Adrenal gland (tissue), 5 donors: Measurements from ENCODE around the gene ZNF664.

Experiments
- CTCF ChIP-seq, 6 experiments: fragments of 450-650 bp in 4 of 6; fragments of 200-600 bp in 2 of 6; sonication (generic) in 1 of 6; IDR thresholded peaks; 1 replicate in 5 of 6; 2 replicates in 1 of 6; pipeline versions ENCODE4 v1.5.1 to v1.8.0; 2016 to 2021; ENCODE audit warnings: antibody characterized with exemption in 6 of 6, mild to moderate bottlenecking in 2 of 6, moderate library complexity in 1 of 6
- POLR2A ChIP-seq, 2 donors: fragments of 450-650 bp; IDR thresholded peaks; one replicate each; pipeline ENCODE4 v1.6.1; 2017; ENCODE audit warnings: antibody characterized with exemption in 2 of 2, mild to moderate bottlenecking in 2 of 2, moderate library complexity in 1 of 2
- donor health status: DM: no; HTN: no; CAD: no.

GRCh38 chr12:124002654-124003053, 29.6 kb downstream of the ZNF664 start:
- TF ChIP-seq CTCF (IDR thresholded peaks at IDR 0.05), result no peak
- TF ChIP-seq POLR2A (IDR thresholded peaks at IDR 0.05), result no peak
